K562 (cell line): Measurements from ENCODE around the gene THG1L. TPM values are rescaled to one million over a fixed set of nuclear protein-coding genes. Genes with fewer than 3 reads are reported as not detected.

Source experiments
- JUND ChIP-seq, 2 experiments: IDR thresholded peaks; 2 replicates in 1 of 2; 3 replicates in 1 of 2; pipeline ENCODE4 v1.6.1; 2011; ENCODE audit warnings: borderline replicate concordance in 2 of 2, low read depth in 2 of 2, low read length in 2 of 2, improper control_type of control experiment in 1 of 2, missing biosample characterization in 1 of 2, missing genetic modification characterization in 1 of 2, missing genetic modification reagents in 1 of 2
- KDM4B ChIP-seq, 2 experiments: fragments of 450-650 bp in 1 of 2; sonication (generic) in 1 of 2; IDR thresholded peaks; 2 replicates each; pipeline ENCODE4 v1.6.1; 2016 to 2017; ENCODE audit warnings: borderline replicate concordance in 2 of 2, antibody characterized with exemption in 1 of 2, low read depth in 1 of 2, mild to moderate bottlenecking in 1 of 2
- NFIC ChIP-seq: fragments of 450-650 bp; IDR thresholded peaks from 2 replicates; pipeline ENCODE4 v1.6.1; 2017; ENCODE audit warnings: mild to moderate bottlenecking, inconsistent platforms
- RUNX1 ChIP-seq: sonication (generic); IDR thresholded peaks from 2 replicates; pipeline ENCODE4 v1.6.1; 2016; ENCODE audit warnings: antibody characterized with exemption, low read depth
- SREBF1 ChIP-seq: fragments of 150-350 bp; IDR thresholded peaks from 2 replicates; pipeline ENCODE4 v1.6.1; 2014; ENCODE audit warnings: antibody characterized with exemption, low read depth, low read length, borderline replicate concordance
- polyA plus RNA-seq, 8 experiments: library from polyadenylated mRNA; depleted of rRNA in 4 of 8; stranded (reverse) in 5 of 8; unstranded in 3 of 8; fragments of >200 nt; fragmentation: Nextera tagmentation in 2 of 8; fragmentation: Illumina TruSeq in 1 of 8; extraction: Ambion mirVana in 2 of 8; extraction: Trizol in 1 of 8; gene quantifications; 2 replicates each; pipeline versions ENCODE4 v1.2.1 to v1.2.3, GENCODE V29; 2011 to 2014; ENCODE audit warnings: inconsistent platforms in 1 of 8, missing spikeins in 1 of 8
- total RNA-seq, 7 experiments: library from RNA; depleted of rRNA in 6 of 7; stranded (reverse); fragments of >200 nt in 6 of 7; fragmentation: Illumina TruSeq in 2 of 7; extraction: Trizol in 2 of 7; gene quantifications; 2 replicates each; pipeline versions ENCODE4 v1.2.1 to v1.2.3, GENCODE V29; 2011 to 2021; ENCODE audit warnings: low replicate concordance in 1 of 7
- TF ChIP-seq, protein P1 (sequence below), 2 experiments: fragments of 450-650 bp; IDR thresholded peaks; 2 replicates each; pipeline ENCODE4 v1.6.1; 2016; ENCODE audit warnings: mild to moderate bottlenecking in 2 of 2, borderline replicate concordance in 1 of 2, low read depth in 1 of 2, moderate library complexity in 1 of 2
- TF ChIP-seq, protein P2 (sequence below): IDR thresholded peaks from 2 replicates; pipeline ENCODE4 v1.6.1; 2012; ENCODE audit warnings: low read depth, low read length, improper control_type of control experiment, borderline replicate concordance
- TF ChIP-seq, protein P3 (sequence below): fragments of 450-650 bp; IDR thresholded peaks from 2 replicates; pipeline ENCODE4 v1.6.1; 2016; ENCODE audit warnings: borderline replicate concordance

THG1L gene
- total and polyA plus RNA-seq, 9 of the 15 experiments (the other 6 are each of a cell fraction or from before 2014, with no cell fraction given) = 21.8 to 40.7 (median 28.0) TPM

DNA sequence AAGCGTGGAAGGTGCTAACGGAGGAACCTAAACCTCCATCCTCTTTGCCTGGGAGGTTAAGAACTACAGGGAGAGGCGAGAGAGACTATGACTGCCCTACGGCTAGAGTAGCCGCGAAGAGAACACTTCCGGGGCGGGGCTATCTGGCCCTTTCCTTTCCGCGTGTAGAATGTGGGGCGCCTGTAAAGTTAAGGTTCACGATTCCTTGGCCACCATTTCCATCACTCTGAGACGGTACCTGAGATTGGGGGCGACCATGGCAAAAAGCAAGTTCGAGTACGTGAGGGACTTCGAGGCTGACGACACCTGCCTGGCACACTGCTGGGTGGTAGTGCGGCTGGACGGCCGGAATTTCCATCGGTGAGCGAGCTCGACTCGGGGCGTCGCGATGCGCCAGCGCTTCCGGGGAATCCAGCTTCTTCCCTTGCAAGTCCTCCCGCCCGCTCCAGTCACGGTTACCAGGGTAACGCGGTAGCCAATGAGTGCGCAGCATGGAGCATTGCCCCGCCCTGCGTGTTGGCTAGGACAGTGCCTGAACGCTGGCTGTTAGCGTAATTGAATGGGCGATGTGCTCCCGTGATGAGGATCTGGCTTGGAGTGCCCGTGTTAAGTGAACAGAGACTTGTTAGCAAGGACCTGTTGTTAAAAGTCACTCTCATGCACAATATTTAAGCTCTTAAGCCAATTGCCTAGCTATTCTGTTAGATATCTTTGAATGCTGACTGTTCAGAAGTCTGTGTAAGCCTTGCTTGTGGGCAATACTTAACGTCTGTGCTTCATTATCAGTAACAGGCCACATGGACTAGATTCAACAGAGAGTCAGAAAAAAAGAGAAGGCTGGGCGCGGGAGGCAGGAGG is at the start of gene THG1L (continued):
- TF ChIP-seq, protein P1, sequence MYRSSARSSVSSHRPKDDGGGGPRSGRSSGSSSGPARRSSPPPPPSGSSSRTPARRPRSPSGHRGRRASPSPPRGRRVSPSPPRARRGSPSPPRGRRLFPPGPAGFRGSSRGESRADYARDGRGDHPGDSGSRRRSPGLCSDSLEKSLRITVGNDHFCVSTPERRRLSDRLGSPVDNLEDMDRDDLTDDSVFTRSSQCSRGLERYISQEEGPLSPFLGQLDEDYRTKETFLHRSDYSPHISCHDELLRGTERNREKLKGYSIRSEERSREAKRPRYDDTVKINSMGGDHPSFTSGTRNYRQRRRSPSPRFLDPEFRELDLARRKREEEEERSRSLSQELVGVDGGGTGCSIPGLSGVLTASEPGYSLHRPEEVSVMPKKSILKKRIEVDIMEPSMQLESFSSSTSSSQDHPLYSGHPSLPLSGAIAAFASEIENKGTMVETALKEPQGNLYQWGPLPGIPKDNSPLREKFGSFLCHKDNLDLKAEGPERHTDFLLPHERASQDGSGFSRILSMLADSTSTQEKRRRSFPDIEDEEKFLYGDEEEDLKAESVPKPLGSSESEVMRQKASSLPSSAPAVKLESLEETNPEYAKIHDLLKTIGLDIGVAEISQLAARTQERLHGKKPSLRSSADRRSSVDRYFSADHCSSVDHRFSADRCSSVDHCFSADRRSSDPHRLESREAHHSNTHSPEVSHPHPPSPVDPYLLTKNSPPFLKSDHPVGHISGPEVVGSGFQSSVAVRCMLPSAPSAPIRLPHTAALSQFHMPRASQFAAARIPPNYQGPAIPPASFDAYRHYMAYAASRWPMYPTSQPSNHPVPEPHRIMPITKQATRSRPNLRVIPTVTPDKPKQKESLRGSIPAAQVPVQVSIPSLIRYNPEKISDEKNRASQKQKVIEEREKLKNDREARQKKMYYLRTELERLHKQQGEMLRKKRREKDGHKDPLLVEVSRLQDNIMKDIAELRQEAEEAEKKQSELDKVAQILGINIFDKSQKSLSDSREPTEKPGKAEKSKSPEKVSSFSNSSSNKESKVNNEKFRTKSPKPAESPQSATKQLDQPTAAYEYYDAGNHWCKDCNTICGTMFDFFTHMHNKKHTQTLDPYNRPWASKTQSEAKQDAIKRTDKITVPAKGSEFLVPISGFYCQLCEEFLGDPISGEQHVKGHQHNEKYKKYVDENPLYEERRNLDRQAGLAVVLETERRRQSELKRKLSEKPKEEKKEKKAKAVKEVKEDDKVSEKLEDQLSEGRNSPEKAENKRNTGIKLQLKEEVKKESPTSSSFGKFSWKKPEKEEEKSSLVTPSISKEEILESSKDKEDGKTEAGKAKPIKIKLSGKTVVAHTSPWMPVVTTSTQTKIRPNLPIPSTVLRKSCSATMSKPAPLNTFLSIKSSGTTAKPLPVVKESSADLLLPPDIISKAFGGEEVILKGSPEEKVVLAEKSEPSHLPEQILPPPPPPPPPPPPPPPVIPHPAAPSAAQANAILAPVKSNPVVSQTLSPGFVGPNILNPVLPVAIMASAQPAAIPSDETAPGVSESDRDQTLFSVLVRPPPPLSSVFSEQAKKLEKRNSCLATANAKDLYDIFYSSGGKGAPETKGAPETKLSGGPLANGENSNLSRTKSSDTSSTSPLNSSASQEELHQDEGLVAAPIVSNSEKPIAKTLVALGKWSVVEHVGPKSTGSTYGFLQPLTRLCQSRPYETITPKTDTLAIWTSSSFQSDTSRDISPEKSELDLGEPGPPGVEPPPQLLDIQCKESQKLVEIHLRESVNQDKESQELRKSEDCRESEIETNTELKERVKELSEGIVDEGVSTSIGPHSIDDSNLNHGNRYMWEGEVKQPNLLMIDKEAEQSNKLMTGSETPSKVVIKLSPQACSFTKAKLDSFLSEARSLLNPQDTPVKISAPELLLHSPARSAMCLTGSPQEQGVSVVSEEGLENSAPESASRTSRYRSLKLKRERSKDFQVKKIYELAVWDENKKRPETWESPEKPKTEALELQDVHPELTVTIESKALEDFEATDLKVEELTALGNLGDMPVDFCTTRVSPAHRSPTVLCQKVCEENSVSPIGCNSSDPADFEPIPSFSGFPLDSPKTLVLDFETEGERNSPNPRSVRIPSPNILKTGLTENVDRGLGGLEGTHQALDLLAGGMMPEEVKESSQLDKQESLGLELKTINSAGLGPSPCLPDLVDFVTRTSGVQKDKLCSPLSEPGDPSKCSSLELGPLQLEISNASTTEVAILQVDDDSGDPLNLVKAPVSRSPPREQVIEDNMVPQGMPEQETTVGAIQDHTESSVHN (IDR thresholded peaks at IDR 0.05; ENCODE audit: borderline replicate concordance in 1 of 2, low read depth in 1 of 2) = no peak
- TF ChIP-seq NFIC = peak; percentile 10; the same call in 1 of the 2 replicates
- no peak for TF ChIP-seq RUNX1
- TF ChIP-seq JUND (IDR thresholded peaks at IDR 0.05; ENCODE audit: borderline replicate concordance, low read depth, low read length) = no peak
- peak; percentile 46; the same call in 1 of the 3 replicates for TF ChIP-seq JUND (tag; IDR thresholded peaks at IDR 0.05; ENCODE audit: borderline replicate concordance, low read depth, low read length)
- TF ChIP-seq, protein P2, sequence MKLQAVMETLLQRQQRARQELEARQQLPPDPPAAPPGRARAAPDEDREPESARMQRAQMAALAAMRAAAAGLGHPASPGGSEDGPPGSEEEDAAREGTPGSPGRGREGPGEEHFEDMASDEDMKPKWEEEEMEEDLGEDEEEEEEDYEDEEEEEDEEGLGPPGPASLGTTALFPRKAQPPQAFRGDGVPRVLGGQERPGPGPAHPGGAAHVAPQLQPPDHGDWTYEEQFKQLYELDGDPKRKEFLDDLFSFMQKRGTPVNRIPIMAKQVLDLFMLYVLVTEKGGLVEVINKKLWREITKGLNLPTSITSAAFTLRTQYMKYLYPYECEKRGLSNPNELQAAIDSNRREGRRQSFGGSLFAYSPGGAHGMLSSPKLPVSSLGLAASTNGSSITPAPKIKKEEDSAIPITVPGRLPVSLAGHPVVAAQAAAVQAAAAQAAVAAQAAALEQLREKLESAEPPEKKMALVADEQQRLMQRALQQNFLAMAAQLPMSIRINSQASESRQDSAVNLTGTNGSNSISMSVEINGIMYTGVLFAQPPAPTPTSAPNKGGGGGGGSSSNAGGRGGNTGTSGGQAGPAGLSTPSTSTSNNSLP = no peak
- TF ChIP-seq SREBF1 = no peak
- TF ChIP-seq KDM4B (IDR thresholded peaks at IDR 0.05; ENCODE audit: borderline replicate concordance in 2 of 2, low read depth in 1 of 2) = no peak
- TF ChIP-seq, protein P3, sequence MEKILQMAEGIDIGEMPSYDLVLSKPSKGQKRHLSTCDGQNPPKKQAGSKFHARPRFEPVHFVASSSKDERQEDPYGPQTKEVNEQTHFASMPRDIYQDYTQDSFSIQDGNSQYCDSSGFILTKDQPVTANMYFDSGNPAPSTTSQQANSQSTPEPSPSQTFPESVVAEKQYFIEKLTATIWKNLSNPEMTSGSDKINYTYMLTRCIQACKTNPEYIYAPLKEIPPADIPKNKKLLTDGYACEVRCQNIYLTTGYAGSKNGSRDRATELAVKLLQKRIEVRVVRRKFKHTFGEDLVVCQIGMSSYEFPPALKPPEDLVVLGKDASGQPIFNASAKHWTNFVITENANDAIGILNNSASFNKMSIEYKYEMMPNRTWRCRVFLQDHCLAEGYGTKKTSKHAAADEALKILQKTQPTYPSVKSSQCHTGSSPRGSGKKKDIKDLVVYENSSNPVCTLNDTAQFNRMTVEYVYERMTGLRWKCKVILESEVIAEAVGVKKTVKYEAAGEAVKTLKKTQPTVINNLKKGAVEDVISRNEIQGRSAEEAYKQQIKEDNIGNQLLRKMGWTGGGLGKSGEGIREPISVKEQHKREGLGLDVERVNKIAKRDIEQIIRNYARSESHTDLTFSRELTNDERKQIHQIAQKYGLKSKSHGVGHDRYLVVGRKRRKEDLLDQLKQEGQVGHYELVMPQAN = peak; percentile 92
